Upper lobe of left lung (tissue), 6 donors: ENCODE data around the gene CABLES1. TPM values are rescaled to one million over a fixed set of nuclear protein-coding genes. Genes with fewer than 3 reads are reported as not detected.

ENCODE experiments used
- ATAC-seq, 2 donors: fragments of 200-7000 bp; cut with Tn5 transposase; one replicate each; pipeline ENCODE4 v1.9.1; 2022; ENCODE audit warnings: mild to moderate bottlenecking in 2 of 2, moderate library complexity in 2 of 2; ENCODE audit not compliant: low FRiP score in 2 of 2
- DNase-seq, 2 donors: peaks; one replicate each; pipeline ENCODE4 v3.0.0-alpha.2; 2019 to 2020
- H3K27ac ChIP-seq, 4 donors: fragments of 200-600 bp; sonication (generic); one replicate each; pipeline ENCODE4 v1.5.1; 2016 to 2019
- H3K27me3 ChIP-seq, 4 donors: fragments of 200-600 bp; sonication (generic); one replicate each; pipeline ENCODE4 v1.5.1; 2017 to 2019
- H3K36me3 ChIP-seq, 4 donors: fragments of 200-600 bp; sonication (generic); one replicate each; pipeline ENCODE4 v1.5.1; 2016 to 2019
- H3K4me1 ChIP-seq, 4 donors: fragments of 200-600 bp; sonication (generic); one replicate each; pipeline ENCODE4 v1.5.1; 2018 to 2019
- H3K4me3 ChIP-seq, 4 donors: fragments of 200-600 bp; sonication (generic); one replicate each; pipeline ENCODE4 v1.5.1; 2017 to 2019; ENCODE audit warnings: mild to moderate bottlenecking in 2 of 4, moderate library complexity in 1 of 4
- H3K9me3 ChIP-seq, 4 donors: fragments of 200-600 bp; sonication (generic); one replicate each; pipeline ENCODE4 v1.5.1; 2018 to 2019
- CTCF ChIP-seq, 6 experiments: fragments of 450-650 bp in 4 of 6; fragments of 200-600 bp in 2 of 6; sonication (generic) in 2 of 6; IDR thresholded peaks; one replicate each; pipeline ENCODE4 v1.5.1; 2016 to 2019; ENCODE audit warnings: antibody characterized with exemption in 6 of 6
- EP300 ChIP-seq, 4 donors: sonication (generic); formaldehyde crosslinking; IDR thresholded peaks; one replicate each; pipeline ENCODE4 v1.5.1; 2017; ENCODE audit warnings: antibody characterized with exemption in 4 of 4, control low read depth in 2 of 4
- POLR2A ChIP-seq, 4 donors: fragments of 450-650 bp; IDR thresholded peaks; one replicate each; pipeline ENCODE4 v1.5.1; 2016 to 2017; ENCODE audit warnings: antibody characterized with exemption in 4 of 4, mild to moderate bottlenecking in 2 of 4
- POLR2AphosphoS5 ChIP-seq, 2 donors: sonication (generic); formaldehyde crosslinking; IDR thresholded peaks; one replicate each; pipeline ENCODE4 v1.5.1; 2017; ENCODE audit warnings: antibody characterized with exemption in 2 of 2
- WGBS, 2 donors: methylation state at CpG; one replicate each; pipeline ENCODE4 v1.1.5; 2017 to 2018; 5-methylcytosine and 5-hydroxymethylcytosine counted together
- total RNA-seq, 6 donors: library from RNA; depleted of rRNA in 4 of 6; stranded (reverse); fragments of >200 nt in 4 of 6; gene quantifications; one replicate each; pipeline versions ENCODE4 v1.1.0 to v1.2.1, GENCODE V29; 2016 to 2021
- donor health status: DM: no; HTN: no; CAD: no; lungs with moderate emphysema.
- donor health status: DM: no; HTN: yes; CAD: no; lungs with severe emphysema.

Gene CABLES1
- total RNA-seq, 6 donors from 2014 or later: 24.6 to 63.9 (median 40.9) TPM

GRCh38 chr18:23225503-23225902, 90.2 kb downstream of the CABLES1 start:
- no peak for DNase-seq
- peak in 1 of 2 donors; percentile 67 for ATAC-seq
- 53 to 80% methylated on average over 2 of the region's 2 CpGs for WGBS, 2 donors

GRCh38 chr18:23226391-23226790, 91.1 kb downstream of the CABLES1 start:
- Histone ChIP-seq H3K27ac (peak overlapping the region in 3 of 4 donors; percentile 62 to 79 (median 65)), H3K36me3 (no peaks in the 10 kb centered on the region), H3K4me1 (peaks cover 22 to 44% (median 41%) of the 10 kb centered on the region in 4 donors), H3K4me3 (no peak overlapping the region), H3K9me3 (no peaks in the 10 kb centered on the region), H3K27me3 (no peaks in the 10 kb centered on the region)
- DNase-seq (no peak), ATAC-seq (peak in 1 of 2 donors; percentile 2)
- 66 to 75% methylated on average over 3 of the region's 3 CpGs for WGBS, 2 donors
- TF ChIP-seq POLR2AphosphoS5 (IDR thresholded peaks at IDR 0.05) (no peak), EP300 (IDR thresholded peaks at IDR 0.05) (no peak), CTCF (IDR thresholded peaks at IDR 0.05) (no peak), POLR2A (IDR thresholded peaks at IDR 0.05) (no peak)

More at GRCh38 chr18:23225503-23225902, 90.2 kb downstream of the CABLES1 start:
- Histone ChIP-seq H3K4me3 (no peak overlapping the region), H3K9me3 (no peaks in the 10 kb centered on the region), H3K4me1 (peaks cover 18 to 45% (median 41%) of the 10 kb centered on the region in 4 donors), H3K27me3 (no peaks in the 10 kb centered on the region), H3K36me3 (no peaks in the 10 kb centered on the region), H3K27ac (peak overlapping the region; percentile 54 to 65 (median 64))
- TF ChIP-seq EP300 (IDR thresholded peaks at IDR 0.05) (no peak), CTCF (IDR thresholded peaks at IDR 0.05) (no peak), POLR2A (IDR thresholded peaks at IDR 0.05) (no peak), POLR2AphosphoS5 (IDR thresholded peaks at IDR 0.05) (no peak)

GRCh38 chr18:23226930-23227725, 91.8 kb downstream of the CABLES1 start:
- Histone ChIP-seq H3K27me3 (no peaks in the 10 kb centered on the region), H3K27ac (peak overlapping the region; percentile 28 to 79 (median 64)), H3K9me3 (no peaks in the 10 kb centered on the region), H3K4me3 (no peak overlapping the region), H3K4me1 (peaks cover 22 to 50% (median 45%) of the 10 kb centered on the region in 4 donors), H3K36me3 (no peaks in the 10 kb centered on the region)
- ATAC-seq: peak; percentile 35 to 56
- TF ChIP-seq POLR2A (IDR thresholded peaks at IDR 0.05) (no peak), POLR2AphosphoS5 (IDR thresholded peaks at IDR 0.05) (peak; percentile 10 to 18), EP300 (IDR thresholded peaks at IDR 0.05) (no peak)
- peak in 1 of 2 donors; percentile 47 for DNase-seq
- WGBS, 2 donors: 63 to 66% methylated on average over 11 of the region's 11 CpGs

GRCh38 chr18:23227726-23228070, 92.4 kb downstream of the CABLES1 start:
- Histone ChIP-seq H3K27me3 (no peaks in the 10 kb centered on the region), H3K36me3 (no peaks in the 10 kb centered on the region), H3K9me3 (no peaks in the 10 kb centered on the region), H3K4me1 (peaks cover 22 to 53% (median 45%) of the 10 kb centered on the region in 4 donors), H3K27ac (peak overlapping the region; percentile 28 to 79 (median 64)), H3K4me3 (no peak overlapping the region)
- 56 to 78% methylated on average over 2 of the region's 2 CpGs for WGBS, 2 donors
- ATAC-seq: peak in 1 of 2 donors; percentile 39
- no peak for TF ChIP-seq POLR2A (IDR thresholded peaks at IDR 0.05)
- TF ChIP-seq EP300 (IDR thresholded peaks at IDR 0.05): peak in 1 of 4 donors; percentile 15
- DNase-seq: no peak

- TF ChIP-seq CTCF (IDR thresholded peaks at IDR 0.05) (no peak), POLR2AphosphoS5 (IDR thresholded peaks at IDR 0.05) (no peak), EP300 (IDR thresholded peaks at IDR 0.05) (no peak), POLR2A (IDR thresholded peaks at IDR 0.05) (no peak)
- peak overlapping the region in 3 of 4 donors; percentile 28 to 79 (median 65) for H3K27ac ChIP-seq
- H3K4me3 ChIP-seq: no peak overlapping the region
- no peaks in the 10 kb centered on the region for H3K27me3 ChIP-seq
- no peaks in the 10 kb centered on the region for H3K9me3 ChIP-seq
- H3K36me3 ChIP-seq: no peaks in the 10 kb centered on the region
- WGBS, 2 donors: 35 to 37% methylated on average over 7 of the region's 7 CpGs
- DNase-seq (no peak), ATAC-seq (no peak)
- H3K4me1 ChIP-seq: peaks cover 22 to 53% (median 45%) of the 10 kb centered on the region in 4 donors
Measured at GRCh38 chr18:23228102-23229061, 93.1 kb downstream of the CABLES1 start.
